T-cell (primary cell): ENCODE measurements around the gene PTPN7. TPM values are rescaled to one million over a fixed set of nuclear protein-coding genes. Genes with fewer than 3 reads are reported as not detected.
"Not testable (repeated sequence)": the region's sequence is repeated elsewhere in the genome, so short reads cannot be mapped to it uniquely, and the experiment has no call there.

Source experiments
- ATAC-seq, 4 experiments: fragments of 200-7000 bp in 3 of 4; fragments of 150-1000 bp in 1 of 4; cut with Tn5 transposase; replicated peaks in 1 of 4; 1 replicate in 3 of 4; 2 replicates in 1 of 4; pipeline ENCODE4 v1.10.0; 2021; ENCODE audit warnings: moderate library complexity in 3 of 4, mild to moderate bottlenecking in 2 of 4, moderate number of reproducible peaks in 1 of 4
- CTCF ChIA-PET, 2 donors: fragments of 300-600 bp; sonication (Branson Sonifier 250); formaldehyde crosslinking; loops; one replicate each; lab custom pipeline; 2022; ENCODE audit warnings: antibody characterized with exemption in 2 of 2; lab: Charles Lee
- POLR2A ChIA-PET, 2 donors: fragments of 300-600 bp; sonication (Branson Sonifier 250); formaldehyde crosslinking; loops; one replicate each; lab custom pipeline; 2022; ENCODE audit warnings: antibody characterized with exemption in 2 of 2; lab: Charles Lee
- DNase-seq, 35 experiments: peaks; one replicate each; pipeline versions ENCODE4 v3.0.0 to v3.0.0-alpha.2; 2013 to 2023
- H3K27ac ChIP-seq: one replicate; pipeline ENCODE4 v1.5.1; 2013; ENCODE audit warnings: low read length
- H3K27me3 ChIP-seq, 2 experiments: replicated peaks in 1 of 2; 1 replicate in 1 of 2; 2 replicates in 1 of 2; pipeline versions ENCODE4 v1.6.1 to v1.7.0; 2013; ENCODE audit warnings: low read length in 1 of 2, mixed read lengths in 1 of 2; ENCODE audit not compliant: control insufficient read depth in 2 of 2, insufficient read depth in 2 of 2; ENCODE audit errors: extremely low read depth in 1 of 2
- H3K36me3 ChIP-seq, 2 donors: 1 replicate in 1 of 2; 2 replicates in 1 of 2; pipeline versions ENCODE4 v1.6.1 to v1.7.0; 2013; ENCODE audit warnings: low read length in 1 of 2; ENCODE audit not compliant: control insufficient read depth in 2 of 2, insufficient read depth in 1 of 2; ENCODE audit errors: extremely low read depth in 1 of 2
- H3K4me1 ChIP-seq, 2 experiments: 1 replicate in 1 of 2; 2 replicates in 1 of 2; pipeline versions ENCODE4 v1.6.1 to v1.7.0; 2013; ENCODE audit warnings: low read length in 2 of 2, mixed read lengths in 1 of 2; ENCODE audit not compliant: insufficient read depth in 2 of 2, control insufficient read depth in 1 of 2; ENCODE audit errors: extremely low read depth in 1 of 2
- H3K4me3 ChIP-seq, 2 donors: 1 replicate in 1 of 2; 2 replicates in 1 of 2; pipeline versions ENCODE4 v1.5.1 to v1.7.0; 2013; ENCODE audit warnings: mild to moderate bottlenecking in 2 of 2, low read length in 1 of 2, moderate library complexity in 1 of 2; ENCODE audit not compliant: control insufficient read depth in 1 of 2; ENCODE audit errors: extremely low read depth in 1 of 2
- H3K9me3 ChIP-seq: 2 replicates; pipeline ENCODE4 v1.7.0; 2013
- H3K27ac Mint-ChIP-seq, 2 donors: one replicate each; pipeline ENCODE4 v1.8.0; 2020 to 2021; ENCODE audit warnings: mild to moderate bottlenecking in 2 of 2, mixed read lengths in 2 of 2
- H3K27me3 Mint-ChIP-seq, 2 donors: one replicate each; pipeline ENCODE4 v1.8.0; 2021 to 2022; ENCODE audit warnings: mixed read lengths in 2 of 2
- H3K36me3 Mint-ChIP-seq: one replicate; pipeline ENCODE4 v1.8.0; 2021; ENCODE audit warnings: mixed read lengths
- H3K4me1 Mint-ChIP-seq, 3 donors: one replicate each; pipeline ENCODE4 v1.8.0; 2020 to 2022; ENCODE audit warnings: mixed read lengths in 3 of 3, mild to moderate bottlenecking in 1 of 3
- H3K4me3 Mint-ChIP-seq, 3 donors: one replicate each; pipeline ENCODE4 v1.8.0; 2020 to 2022; ENCODE audit warnings: mild to moderate bottlenecking in 3 of 3, mixed read lengths in 3 of 3, moderate library complexity in 3 of 3
- H3K9me3 Mint-ChIP-seq, 3 donors: one replicate each; pipeline ENCODE4 v1.8.0; 2020 to 2022; ENCODE audit warnings: mixed read lengths in 3 of 3
- WGBS: methylation state at CpG from one replicate; pipeline ENCODE4 v1.1.5; 2013; ENCODE audit warnings: missing lambda C conversion rate; ENCODE audit not compliant: insufficient coverage; 5-methylcytosine and 5-hydroxymethylcytosine counted together
- total RNA-seq, 35 experiments: library from RNA in 6 of 35; stranded (reverse) in 6 of 35; fragments of 120-200 nt in 1 of 35; gene quantifications; one replicate each; pipeline versions ENCODE4 v1.2.1 to v1.2.4 and lab custom pipeline; 2013 to 2026

Gene PTPN7
- total RNA-seq, 5 donors from 2014 or later (not counting 1 experiment from before 2014, with no cell fraction given): 67.1 to 124 (median 71.7) TPM

- H3K4me3 Mint-ChIP-seq: no peak overlapping the region
- DNase-seq (no peak), ATAC-seq (no peak)
- H3K9me3 Mint-ChIP-seq: no peaks in the 10 kb centered on the region
- H3K27ac ChIP-seq: no peak overlapping the region
- H3K9me3 ChIP-seq: no peaks in the 10 kb centered on the region
- peaks cover 28 to 66% of the 10 kb centered on the region in 2 donors for H3K36me3 ChIP-seq
- H3K36me3 Mint-ChIP-seq: peaks cover 23% of the 10 kb centered on the region
- peaks cover 11 to 25% (median 25%) of the 10 kb centered on the region in 3 donors for H3K4me1 Mint-ChIP-seq
- CTCF ChIA-PET: interaction anchor here in 1 of 2 donors (0.7 kb wide), 1 partner anchor 45 kb away, joined by 3 read pairs; the partner anchor contains the start of gene LGR6
- no peaks in the 10 kb centered on the region for H3K27me3 ChIP-seq
- H3K4me1 ChIP-seq: peaks cover 0 to 17% of the 10 kb centered on the region in 2 experiments
- POLR2A ChIA-PET: interaction anchor here in 1 of 2 donors (0.8 kb wide), 1 partner anchor 38 kb away, joined by 11 read pairs; no protein-coding TSS in a partner anchor
- H3K4me3 ChIP-seq: no peak overlapping the region
- WGBS: 90% methylated on average over 2 of the region's 4 CpGs
- H3K27ac Mint-ChIP-seq: peak overlapping the region; percentile 60 to 75
- no peaks in the 10 kb centered on the region for H3K27me3 Mint-ChIP-seq
Observed at GRCh38 chr1:202148391-202148790, 12.0 kb downstream of the PTPN7 start.

- ATAC-seq (no peak), DNase-seq (no peak)
- H3K4me1 Mint-ChIP-seq: peaks cover 25 to 38% (median 34%) of the 10 kb centered on the region in 3 donors
- WGBS: 73% methylated on average over 3 of the region's 3 CpGs
- Histone ChIP-seq H3K9me3 (no peaks in the 10 kb centered on the region), H3K27ac (no peak overlapping the region), H3K27me3 (no peaks in the 10 kb centered on the region), H3K4me1 (peaks cover 2 to 31% of the 10 kb centered on the region in 2 experiments), H3K36me3 (peaks cover 25 to 52% of the 10 kb centered on the region in 2 donors), H3K4me3 (no peak overlapping the region)
- ChIA-PET CTCF (interaction anchor here (1.0 to 1.3 kb wide), 2 partner anchors 8 kb away, joined by 3 to 7 read pairs; no protein-coding TSS in a partner anchor), POLR2A (interaction anchor here in 1 of 2 donors (0.9 kb wide), 1 partner anchor 13 kb away, joined by 3 read pairs; the partner anchor contains the start of gene PTPN7)
- no peaks in the 10 kb centered on the region for H3K9me3 Mint-ChIP-seq
- peaks cover 19% of the 10 kb centered on the region for H3K36me3 Mint-ChIP-seq
- H3K4me3 Mint-ChIP-seq: no peak overlapping the region
- no peaks in the 10 kb centered on the region for H3K27me3 Mint-ChIP-seq
- peak overlapping the region in 1 of 2 donors; percentile 64 for H3K27ac Mint-ChIP-seq
Observed at GRCh38 chr1:202146993-202147392, 13.4 kb downstream of the PTPN7 start.

GRCh38 chr1:202146279-202146678, 14.1 kb downstream of the PTPN7 start:
- Histone ChIP-seq H3K9me3 (no peaks in the 10 kb centered on the region), H3K4me3 (no peak overlapping the region), H3K27me3 (no peaks in the 10 kb centered on the region), H3K36me3 (peaks cover 25 to 45% of the 10 kb centered on the region in 2 donors), H3K4me1 (peaks cover 2 to 32% of the 10 kb centered on the region in 2 experiments), H3K27ac (no peak overlapping the region)
- Mint-ChIP-seq H3K36me3 (peaks cover 18% of the 10 kb centered on the region), H3K4me3 (peak overlapping the region; percentile 44 to 98 (median 87)), H3K27me3 (no peaks in the 10 kb centered on the region), H3K27ac (peak overlapping the region; percentile 55 to 64), H3K4me1 (peaks cover 27 to 42% (median 33%) of the 10 kb centered on the region in 3 donors), H3K9me3 (no peaks in the 10 kb centered on the region)
- ATAC-seq (no peak), DNase-seq (no peak)
- 64% methylated on average over 4 of the region's 5 CpGs for WGBS
- CTCF ChIA-PET: interaction anchor here (0.6 to 1.3 kb wide), 4 partner anchors 9 to 196 kb away, joined by 3 to 7 read pairs (median 3); partner anchors contain the start of gene UBE2T (in 1 of the 2)
- POLR2A ChIA-PET: no interaction called here

GRCh38 chr1:202145744-202146140, 14.7 kb downstream of the PTPN7 start:
- H3K9me3 Mint-ChIP-seq, DNase-seq, H3K9me3 ChIP-seq, POLR2A ChIA-PET, H3K27me3 Mint-ChIP-seq, ATAC-seq, H3K27me3 ChIP-seq: not testable (repeated sequence)
- peaks cover 25 to 39% of the 10 kb centered on the region in 2 donors for H3K36me3 ChIP-seq
- H3K27ac ChIP-seq: peak overlapping the region; percentile 67
- H3K27ac Mint-ChIP-seq: peak overlapping the region; percentile 88 to 90
- H3K4me1 Mint-ChIP-seq: peaks cover 28 to 43% (median 32%) of the 10 kb centered on the region in 3 donors
- 83% methylated on average over 1 of the region's 8 CpGs for WGBS
- H3K4me1 ChIP-seq: peaks cover 2 to 37% of the 10 kb centered on the region in 2 experiments
- peak overlapping the region in 1 of 2 donors; percentile 66 for H3K4me3 ChIP-seq
- peaks cover 12% of the 10 kb centered on the region for H3K36me3 Mint-ChIP-seq
- CTCF ChIA-PET: interaction anchor here (0.5 to 1.3 kb wide), 4 partner anchors 9 to 428 kb away, joined by 3 to 7 read pairs (median 4); partner anchors contain the start of gene UBE2T (in 1 of the 2)
- H3K4me3 Mint-ChIP-seq: peak overlapping the region; percentile 77 to 98 (median 87)

- H3K27me3 Mint-ChIP-seq: no peaks in the 10 kb centered on the region
- ChIA-PET CTCF (interaction anchor here (0.5 to 1.3 kb wide), 3 partner anchors 10 to 429 kb away, joined by 3 to 7 read pairs (median 4); no protein-coding TSS in a partner anchor), POLR2A (no interaction called here)
- peak overlapping the region; percentile 77 to 98 (median 87) for H3K4me3 Mint-ChIP-seq
- peak overlapping the region; percentile 66 to 84 for H3K4me3 ChIP-seq
- peak in 1 of 35 experiments; percentile 41 for DNase-seq
- 5% methylated on average over 5 of the region's 13 CpGs for WGBS
- peak overlapping the region; percentile 67 for H3K27ac ChIP-seq
- ATAC-seq: peak in 1 of 4 experiments; percentile 19
- no peaks in the 10 kb centered on the region for H3K9me3 Mint-ChIP-seq
- H3K36me3 Mint-ChIP-seq: peaks cover 9% of the 10 kb centered on the region
- H3K36me3 ChIP-seq: peaks cover 20 to 34% of the 10 kb centered on the region in 2 donors
- H3K9me3 ChIP-seq: no peaks in the 10 kb centered on the region
- H3K27me3 ChIP-seq: no peaks in the 10 kb centered on the region
- peak overlapping the region; percentile 88 to 90 for H3K27ac Mint-ChIP-seq
- peaks cover 2 to 39% of the 10 kb centered on the region in 2 experiments for H3K4me1 ChIP-seq
- H3K4me1 Mint-ChIP-seq: peaks cover 25 to 46% (median 35%) of the 10 kb centered on the region in 3 donors
Observed at GRCh38 chr1:202145068-202145743, 15.2 kb downstream of the PTPN7 start.
